HT1080 (cell line): ENCODE measurements around the gene CELSR1. TPM values are rescaled to one million over a fixed set of nuclear protein-coding genes. Genes with fewer than 3 reads are reported as not detected.
"Not testable (repeated sequence)": the region's sequence is repeated elsewhere in the genome, so short reads cannot be mapped to it uniquely, and the experiment has no call there.

Experiments
- DNase-seq: peaks from one replicate; pipeline ENCODE4 v3.0.0-alpha.2; 2015; ENCODE audit warnings: low read depth
- total RNA-seq: library from RNA; depleted of rRNA; stranded (reverse); fragments of >200 nt; shearing (Covaris generic); gene quantifications from 2 replicates; pipeline ENCODE4 v1.2.3, GENCODE V29; 2014

The CELSR1 gene
- total RNA-seq, 1 experiment from 2014 or later: 17.9 TPM

DNA sequence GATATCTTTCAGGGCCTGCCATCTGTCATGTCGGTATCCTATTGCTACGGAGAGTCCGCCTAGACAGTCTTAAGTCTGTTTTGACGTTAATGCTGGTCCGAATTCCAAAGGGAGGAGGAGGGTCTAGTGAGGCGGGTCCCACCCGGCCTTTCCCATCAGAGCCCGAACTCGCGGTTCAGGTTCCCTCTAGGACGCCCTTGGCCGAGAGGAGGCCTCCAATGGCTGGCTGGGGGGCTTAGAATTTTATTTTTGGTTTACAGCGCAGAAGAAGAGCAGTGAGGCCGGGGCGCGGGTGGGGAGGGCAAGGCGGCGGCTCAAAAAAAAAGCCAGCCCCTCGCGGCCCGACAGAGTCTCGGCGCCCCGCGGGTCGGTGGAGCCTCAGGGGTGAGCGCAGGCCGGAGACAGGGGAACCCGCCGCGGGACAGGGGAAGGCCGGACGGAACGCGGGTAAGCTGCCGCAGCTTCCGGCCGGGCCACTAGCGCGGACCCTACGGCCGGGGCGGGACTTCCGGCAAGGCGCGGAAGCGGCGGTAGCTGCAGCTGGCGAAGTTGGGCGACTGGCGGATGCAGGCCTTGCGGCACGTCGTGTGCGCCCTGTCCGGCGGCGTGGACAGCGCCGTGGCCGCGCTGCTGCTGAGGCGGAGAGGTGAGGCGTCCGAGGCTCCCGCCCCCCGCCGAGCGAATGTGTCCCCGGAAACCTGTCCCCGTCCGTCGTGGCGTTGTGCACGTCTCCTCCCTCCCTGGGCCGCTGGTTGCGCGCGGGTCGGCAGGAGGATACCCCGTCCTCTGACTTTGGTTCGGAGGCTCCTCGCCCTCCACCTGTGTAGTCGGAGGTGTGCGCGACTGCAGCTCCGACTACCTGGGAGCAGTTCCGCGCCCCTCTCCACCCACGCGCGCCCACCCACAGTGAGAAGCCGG is 202.0 kb downstream of the CELSR1 start, which contains the start of gene TRMU:
Gene TRMU (plus strand): TSS at position 514 of the 918 bp plus-strand sequence. CDS start 51 bp downstream, at position 565.
- peak; percentile 84 for DNase-seq

DNA sequence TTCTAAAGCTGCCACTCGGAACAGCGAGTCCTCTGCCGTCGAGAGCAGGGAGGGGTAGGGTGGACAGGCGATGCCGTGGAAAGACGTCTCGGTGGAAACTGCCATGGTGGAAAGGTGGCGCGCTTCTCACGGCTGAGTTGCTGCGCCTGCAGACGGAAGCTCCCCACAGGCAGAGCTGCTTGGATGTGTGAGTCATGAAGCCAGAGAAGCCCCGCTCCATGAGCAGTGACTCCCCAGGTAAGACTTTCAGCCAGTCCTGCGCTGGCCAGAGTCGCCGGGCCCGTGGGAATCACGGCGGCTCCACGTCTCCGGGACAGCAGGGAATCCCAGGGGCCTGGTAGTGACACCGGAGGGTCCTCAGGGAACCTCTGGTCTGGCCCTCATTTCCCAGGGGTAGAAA is 205.9 kb downstream of the CELSR1 start:
- no peak for DNase-seq

DNA sequence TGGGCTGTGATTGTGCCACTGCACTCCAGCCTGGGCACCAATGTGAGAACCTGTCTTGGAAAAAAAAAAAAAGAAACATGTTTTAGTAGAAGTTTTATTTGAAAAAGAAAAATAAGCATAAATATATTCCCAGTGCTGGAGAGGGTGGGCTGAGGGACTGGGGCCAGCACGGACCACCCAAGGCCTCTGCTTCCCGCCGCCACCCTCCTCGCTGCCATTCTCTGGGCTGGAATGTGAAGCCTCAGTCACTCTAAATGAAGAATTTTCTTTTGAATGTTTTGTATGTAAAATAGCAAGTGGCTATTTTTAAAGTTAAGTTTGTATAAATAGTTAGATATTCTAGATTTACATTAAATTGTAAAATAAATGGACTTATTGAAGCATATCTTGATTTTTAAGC is 207.0 kb downstream of the CELSR1 start:
- no peak for DNase-seq

DNA sequence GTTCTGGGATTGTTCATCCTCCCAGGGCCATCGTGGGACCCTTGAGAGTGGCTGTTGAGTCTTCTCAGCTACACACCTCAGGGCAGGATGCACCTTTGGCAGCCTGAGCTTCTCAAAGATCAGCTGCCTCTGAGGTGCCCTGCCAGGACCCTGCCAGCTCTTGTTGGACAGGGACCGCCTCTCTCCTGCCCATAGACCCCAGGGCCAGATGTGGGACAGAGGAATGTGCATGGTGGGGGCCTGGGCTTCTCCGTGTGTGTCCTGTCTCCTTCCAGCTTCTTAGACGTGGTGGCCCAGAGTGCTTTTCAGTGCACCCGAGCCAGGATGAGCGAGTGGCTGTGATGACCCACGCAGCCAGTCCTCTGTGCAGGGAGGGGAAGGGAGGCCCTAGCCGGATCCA is 207.8 kb downstream of the CELSR1 start:
- DNase-seq: no peak

DNA sequence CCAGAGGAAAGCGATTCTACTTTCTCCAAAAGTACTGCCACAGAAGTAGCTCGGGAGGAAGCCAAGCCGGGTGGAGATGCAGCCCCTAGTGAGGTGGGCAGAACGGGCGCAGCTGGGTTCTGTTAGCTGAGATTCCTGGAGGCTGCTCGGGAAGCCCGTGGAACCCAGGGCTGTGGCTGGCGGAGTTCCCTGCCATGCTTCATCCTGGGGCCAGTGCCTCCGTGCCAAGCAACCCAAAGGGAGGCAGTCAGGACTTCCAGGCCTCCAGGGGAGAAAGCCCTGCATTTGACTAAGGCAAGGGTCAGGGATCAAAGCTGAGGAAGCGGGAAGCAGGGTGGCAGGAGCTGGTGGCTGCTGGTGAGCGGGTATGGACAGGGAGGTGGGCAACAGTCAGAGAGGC is 208.6 kb downstream of the CELSR1 start:
- no peak for DNase-seq

DNA sequence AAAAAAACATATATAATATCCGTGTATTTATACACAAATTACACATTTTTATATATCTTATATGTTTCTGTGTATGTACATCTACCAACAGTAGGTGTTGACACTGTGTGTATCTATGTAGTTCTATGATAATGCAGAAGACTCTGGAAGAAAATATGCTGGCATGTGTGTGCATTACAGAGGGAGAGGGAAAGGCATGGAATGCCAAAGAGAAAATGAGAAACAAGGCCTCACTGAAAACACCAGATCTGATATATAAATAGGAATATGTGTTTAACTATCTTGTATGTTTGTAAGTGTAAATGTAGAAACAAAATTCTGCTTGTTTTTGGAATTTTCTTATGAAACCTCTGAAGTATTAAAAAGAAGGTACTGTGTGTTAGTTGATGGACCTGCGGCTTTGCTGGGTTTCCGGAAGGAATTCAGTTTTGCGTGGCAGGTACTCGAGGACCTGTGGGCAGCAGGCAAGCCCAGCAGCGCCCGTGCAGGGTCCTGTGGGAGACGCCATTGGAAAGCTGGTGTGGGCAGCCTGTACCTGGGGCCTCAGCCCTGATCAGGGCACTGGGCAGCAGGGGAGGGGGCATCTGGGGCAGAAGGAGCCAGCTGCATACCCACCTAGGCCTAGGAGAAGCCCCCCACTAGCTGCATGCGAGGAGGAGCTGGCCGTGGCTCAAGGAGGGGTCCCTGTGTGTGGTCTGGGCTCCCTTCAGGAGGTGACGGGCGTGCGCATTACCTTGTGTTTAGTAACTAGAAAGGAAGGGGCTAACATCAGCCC is 209.5 kb downstream of the CELSR1 start:
- DNase-seq: no peak

DNA sequence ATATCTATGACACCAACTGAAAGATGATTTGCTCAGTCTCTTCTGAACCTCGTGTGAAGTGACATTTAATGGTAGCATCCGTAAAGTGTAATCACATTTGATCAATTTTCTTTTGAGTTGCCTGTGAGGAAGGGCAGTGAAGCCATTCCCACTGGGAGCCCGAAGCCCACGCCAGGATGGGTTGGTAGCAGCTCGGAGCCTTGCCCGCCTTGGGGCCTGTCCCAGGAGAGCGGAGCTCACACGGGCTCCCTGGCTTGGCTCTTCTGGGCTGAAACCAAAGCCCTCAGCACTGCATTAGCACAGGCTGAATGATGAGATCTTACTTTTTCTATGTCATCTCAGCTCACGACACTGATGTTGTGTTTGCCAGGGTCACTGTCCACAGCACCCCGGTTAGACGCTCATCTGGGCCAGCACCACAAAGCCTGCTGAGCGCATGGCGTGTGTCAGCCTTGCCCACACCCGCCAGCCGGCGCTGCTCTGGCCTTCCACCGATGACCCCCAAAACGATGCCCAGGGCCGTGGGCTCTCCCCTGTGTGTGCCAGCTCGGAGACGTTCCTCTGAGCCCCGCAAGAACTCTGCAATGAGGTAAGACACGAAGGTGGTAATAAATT is 211.2 kb downstream of the CELSR1 start:
- no peak for DNase-seq

DNA sequence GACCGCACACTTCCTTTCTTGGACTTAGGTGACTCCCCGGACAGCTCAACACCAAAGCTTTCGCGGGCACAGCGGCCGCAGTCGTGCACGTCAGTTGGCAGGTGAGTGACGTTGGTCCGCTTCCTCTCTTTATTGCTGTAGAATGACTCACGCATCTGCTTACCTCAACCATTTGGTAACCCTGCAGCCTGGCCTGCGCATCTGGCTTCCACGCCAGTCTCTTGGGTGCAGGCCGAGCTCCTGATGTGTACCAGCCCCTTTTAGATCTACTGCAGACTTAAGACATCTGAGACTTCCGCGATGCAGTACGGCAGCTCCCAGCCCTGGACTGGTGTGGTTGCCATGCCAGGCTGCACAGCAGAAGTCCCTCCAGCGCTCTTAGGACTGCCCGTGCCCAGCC is 214.3 kb downstream of the CELSR1 start:
- no peak for DNase-seq

DNA sequence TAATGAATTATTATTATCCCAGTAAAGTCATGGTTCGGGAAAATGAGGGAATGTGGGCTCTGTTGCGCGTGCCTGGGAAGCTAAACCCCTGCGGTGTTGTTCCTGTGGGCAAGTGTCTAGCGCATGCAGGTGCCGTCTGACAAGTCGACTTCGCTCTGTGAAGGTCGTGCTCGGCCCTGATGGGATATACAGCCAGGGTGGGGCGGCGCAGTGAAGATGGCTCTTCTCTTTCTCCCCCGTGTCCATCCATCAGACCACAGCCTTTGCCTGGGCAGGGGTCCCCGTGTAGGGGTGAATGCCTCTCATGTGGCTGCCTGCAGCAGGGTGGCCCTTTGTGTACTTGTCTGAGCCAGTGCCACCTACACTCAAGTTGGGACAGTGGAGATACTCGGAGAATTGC is 214.7 kb downstream of the CELSR1 start:
- DNase-seq: no peak

DNA sequence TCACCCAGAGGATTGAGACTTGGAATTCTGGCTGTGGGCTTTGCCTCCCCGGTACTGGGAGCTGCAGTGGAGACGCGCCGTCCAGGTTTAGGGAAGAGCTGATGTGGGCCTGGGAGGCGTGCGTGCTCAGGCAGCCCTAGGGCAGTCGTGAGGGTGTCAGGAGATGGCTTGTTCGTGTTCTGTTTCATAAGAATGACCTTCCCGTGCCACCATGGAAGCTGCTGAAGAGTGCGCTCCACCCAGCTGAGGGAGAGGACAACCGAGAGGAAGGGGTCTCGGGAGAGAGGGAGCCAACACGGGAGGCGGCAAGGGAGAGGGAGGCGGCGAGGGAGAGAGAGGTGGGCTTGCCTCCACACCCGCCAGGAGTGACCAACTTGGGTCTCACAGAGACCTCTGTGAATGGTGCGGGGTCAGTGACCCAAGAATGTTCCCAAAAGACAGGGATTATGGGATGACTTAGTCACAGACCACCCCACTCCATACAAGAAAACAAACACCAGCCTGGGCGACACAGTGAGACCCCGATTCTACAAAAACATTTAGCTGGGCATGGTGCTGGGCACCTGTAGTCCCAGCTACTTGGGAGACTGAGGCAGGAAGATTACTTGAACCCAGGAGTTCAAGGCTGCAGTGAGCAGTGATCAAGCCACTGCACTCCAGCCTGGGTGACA is 216.6 kb downstream of the CELSR1 start:
- no peak for DNase-seq

DNA sequence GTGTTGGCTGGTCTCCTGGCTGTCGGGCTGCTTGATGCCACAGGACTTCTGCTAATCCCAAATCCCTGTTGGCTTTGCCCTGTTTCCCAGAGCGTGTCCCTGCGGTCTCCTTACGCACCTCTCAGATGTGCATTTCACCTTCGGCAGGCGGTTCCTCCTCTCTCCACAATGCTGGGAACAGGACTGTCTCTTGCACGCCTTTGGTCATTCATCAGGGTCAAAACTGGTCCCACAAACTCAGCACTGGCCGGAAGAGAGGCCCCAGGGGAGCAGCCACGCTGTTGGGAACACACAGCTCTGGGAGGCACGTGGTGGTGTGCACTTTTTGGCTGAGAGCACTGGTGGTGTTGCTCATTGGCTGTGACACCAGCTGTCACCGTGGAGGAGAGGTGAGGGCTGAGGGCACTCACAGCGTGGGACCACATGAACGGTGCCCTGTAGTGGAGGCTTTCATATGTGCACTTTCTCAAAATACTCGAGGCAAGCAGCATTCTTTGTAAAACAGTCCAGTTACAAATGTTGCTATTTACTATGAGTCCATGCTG is 217.2 kb downstream of the CELSR1 start:
- no peak for DNase-seq

DNA sequence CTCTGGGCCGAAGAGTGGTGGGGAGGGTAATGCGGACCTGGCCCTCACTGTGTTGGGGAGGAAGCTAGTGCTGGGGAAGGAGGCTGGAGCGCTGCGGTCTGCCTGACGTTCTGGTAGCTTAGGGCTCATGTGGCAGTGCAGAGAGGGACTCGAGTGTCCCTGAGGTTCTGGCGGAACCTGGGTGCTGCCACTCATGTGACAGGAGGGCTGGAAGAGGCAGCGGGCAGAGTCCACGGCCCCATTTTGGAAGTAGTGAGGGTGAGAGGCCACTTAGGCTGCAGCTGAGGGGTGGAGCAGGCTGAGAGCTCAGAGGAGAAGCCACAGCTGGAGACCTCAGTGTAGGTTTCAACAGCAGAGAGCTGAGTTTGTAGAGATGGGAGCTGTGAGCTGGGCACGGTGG is 218.1 kb downstream of the CELSR1 start:
- no peak for DNase-seq

DNA sequence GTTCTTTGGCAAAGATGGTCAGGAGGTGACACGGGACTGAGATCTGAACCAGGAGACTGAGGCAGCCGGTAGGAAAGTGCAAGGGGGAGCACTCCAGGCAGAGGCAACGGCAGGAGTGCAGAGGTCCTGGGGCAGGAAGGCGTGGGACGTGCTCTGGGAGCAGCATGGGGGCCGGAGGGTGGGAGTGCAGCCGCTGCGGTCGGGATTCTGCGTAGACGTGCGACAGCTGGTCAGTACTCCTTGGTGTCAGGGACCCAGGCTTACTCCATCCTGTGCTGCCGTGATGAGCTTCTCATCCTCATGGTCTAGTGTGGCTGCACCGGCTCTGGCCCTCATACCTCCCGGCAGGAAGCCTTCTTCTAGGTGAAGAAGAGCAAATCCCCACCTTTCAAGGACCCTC is 218.8 kb downstream of the CELSR1 start:
- DNase-seq: no peak

DNA sequence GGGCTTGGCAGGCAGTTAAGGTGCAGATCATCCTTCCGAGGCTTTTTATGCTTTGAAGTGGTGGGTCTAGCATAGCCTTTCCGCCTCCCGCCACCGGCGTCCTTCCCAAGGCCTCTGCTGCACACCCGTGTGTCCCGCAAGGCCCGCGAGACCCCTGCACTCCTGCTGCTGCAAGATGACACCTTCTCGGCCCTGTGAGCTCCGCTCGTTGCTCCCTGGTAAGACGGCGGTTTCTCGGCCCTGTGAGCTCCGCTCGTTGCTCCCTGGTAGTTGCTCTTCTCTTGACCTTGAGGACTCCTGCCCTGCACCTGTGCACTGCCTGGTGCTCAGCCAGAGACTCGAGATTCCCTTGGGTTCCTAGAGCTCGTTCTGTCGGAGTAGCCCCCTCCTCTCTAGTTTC is 219.8 kb downstream of the CELSR1 start:
- no peak for DNase-seq

DNA sequence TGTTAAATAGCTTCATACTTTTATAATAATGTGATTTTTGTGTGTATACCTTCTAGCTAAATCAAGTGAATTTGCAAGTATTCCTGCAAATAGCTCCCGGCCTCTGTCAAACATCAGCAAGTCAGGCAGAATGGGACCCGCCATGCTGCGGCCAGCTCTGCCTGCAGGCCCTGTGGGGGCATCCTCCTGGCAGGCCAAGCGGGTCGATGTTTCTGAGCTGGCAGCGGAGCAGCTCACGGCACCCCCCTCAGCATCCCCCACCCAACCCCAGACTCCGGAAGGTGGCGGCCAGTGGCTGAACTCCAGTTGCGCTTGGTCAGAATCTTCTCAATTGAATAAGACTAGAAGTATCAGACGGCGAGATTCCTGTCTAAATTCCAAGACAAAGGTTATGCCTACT is 221.4 kb downstream of the CELSR1 start:
- no peak for DNase-seq

DNA sequence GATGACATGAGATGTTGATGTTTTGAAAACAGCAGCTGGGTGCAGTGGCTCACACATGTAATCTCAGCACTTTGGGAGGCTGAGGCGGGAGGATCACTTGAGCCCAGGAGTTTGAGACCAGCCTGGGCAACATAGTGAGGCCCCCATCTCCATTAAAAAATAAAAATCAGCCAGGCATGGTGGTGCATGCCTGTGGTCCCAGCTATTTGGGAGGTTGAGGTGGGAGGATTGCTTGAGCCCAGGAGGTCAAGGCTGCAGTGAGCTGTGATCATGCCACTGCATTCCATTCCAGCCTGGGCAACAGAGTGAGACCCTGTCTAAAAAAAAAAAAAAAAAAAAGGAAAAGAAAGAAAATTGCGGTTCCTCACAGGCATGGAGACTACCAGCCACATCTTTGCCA is 224.6 kb downstream of the CELSR1 start:
- not testable (repeated sequence) for DNase-seq

DNA sequence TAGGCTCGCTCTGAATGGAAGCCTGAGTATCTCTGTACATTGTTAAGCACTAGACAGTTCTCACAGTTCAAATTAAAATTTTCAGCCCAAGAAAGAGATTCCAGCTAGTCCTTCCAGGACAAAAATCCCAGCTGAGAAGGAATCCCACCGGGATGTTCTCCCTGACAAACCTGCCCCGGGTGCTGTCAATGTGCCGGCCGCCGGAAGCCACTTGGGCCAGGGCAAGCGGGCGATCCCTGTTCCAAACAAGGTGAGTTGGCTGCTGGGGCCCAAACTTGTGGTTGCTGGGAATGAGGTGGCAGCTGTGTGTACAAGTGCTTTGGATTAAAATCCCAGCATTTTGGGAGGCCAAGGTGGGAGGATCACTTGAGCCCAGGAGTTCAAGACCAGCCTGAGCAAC is 225.4 kb downstream of the CELSR1 start:
- no peak for DNase-seq
